Erythroblast (primary cell): ENCODE results near the gene PUS7.

ENCODE experiments used
- GATA1 ChIP-seq: IDR thresholded peaks from 2 replicates; pipeline ENCODE4 v1.6.1; 2011; ENCODE audit warnings: low read depth, mild to moderate bottlenecking, control low read depth, low read length, moderate library complexity
- POLR2A ChIP-seq: IDR thresholded peaks from 2 replicates; pipeline ENCODE4 v1.6.1; 2011; ENCODE audit warnings: mild to moderate bottlenecking, low read length

GRCh38 chr7:105478606-105479005 lies 43.5 kb downstream of the PUS7 start:
- no peak for TF ChIP-seq POLR2A
- no peak for TF ChIP-seq GATA1
